NCI-H1417 treated with DMSO at 0.1 percent for 48 hours (cell line): ENCODE data around the gene TMEM184B.
"Not testable (repeated sequence)": the region's sequence is repeated elsewhere in the genome, so short reads cannot be mapped to it uniquely, and the experiment has no call there.

ENCODE experiments used
- DNase-seq: peaks from one replicate; lab custom pipeline; 2025; lab: John Stamatoyannopoulos, UW

Gene TMEM184B

GRCh38 chr22:38181453-38182200 is 91.2 kb downstream of the TMEM184B start, which contains the start of gene PLA2G6:
PLA2G6 (minus strand) TSS chr22:38181830; CDS start chr22:38169426, 12,404 bp downstream.
- peak; percentile 84 for DNase-seq

GRCh38 chr22:38180841-38181452 is 91.9 kb downstream of the TMEM184B start:
- DNase-seq = no peak

GRCh38 chr22:38178605-38178937 is 94.2 kb downstream of the TMEM184B start:
- not testable (repeated sequence) for DNase-seq

GRCh38 chr22:38177926-38178604 is 94.7 kb downstream of the TMEM184B start:
- DNase-seq = no peak

DNA sequence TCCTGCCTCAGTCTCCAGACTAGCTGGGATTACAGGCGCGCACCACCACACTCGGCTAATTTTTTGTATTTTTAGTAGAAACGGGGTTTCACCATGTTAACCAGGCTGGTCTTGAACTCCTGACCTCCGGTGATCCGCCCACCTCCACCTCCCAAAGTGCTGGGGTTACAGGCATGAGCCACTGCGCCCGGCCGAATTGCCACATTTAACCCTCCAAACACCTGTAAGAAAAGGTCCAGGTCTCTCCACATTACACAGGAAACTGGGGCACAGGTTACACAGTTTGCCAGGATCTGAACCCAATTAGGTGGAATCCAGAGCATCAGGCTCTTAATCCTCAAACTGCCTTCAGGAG is 95.3 kb downstream of the TMEM184B start:
- DNase-seq = not testable (repeated sequence)

GRCh38 chr22:38177044-38177443 is 95.8 kb downstream of the TMEM184B start:
- no peak for DNase-seq

DNA sequence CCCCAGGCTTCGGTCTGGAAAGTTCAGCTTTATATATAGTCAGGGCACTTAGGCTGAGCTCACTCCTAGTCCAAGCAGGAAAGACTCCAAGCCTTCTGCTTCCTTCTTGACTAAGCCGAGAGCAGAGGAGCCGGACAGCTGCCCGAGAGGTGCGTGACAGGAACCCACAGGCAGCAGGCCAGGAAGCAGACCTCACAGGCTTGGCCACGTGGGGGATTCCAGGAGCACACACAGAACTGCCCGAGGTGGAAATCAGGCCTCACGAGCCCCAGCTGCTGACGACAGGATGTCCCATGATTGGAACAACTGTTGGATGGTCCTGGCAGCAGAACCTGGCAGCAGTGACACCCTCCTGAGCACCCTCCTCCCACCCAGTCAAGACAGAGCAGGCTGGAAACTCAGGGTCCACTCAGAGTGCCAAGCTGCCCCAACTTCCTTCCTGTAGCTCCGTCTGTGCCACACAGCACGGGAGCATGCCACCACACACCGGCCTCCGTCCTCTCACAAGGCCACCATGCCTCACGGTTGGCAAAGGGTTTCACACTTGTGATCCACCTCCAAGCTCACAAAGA is 96.6 kb downstream of the TMEM184B start:
- no peak for DNase-seq

- DNase-seq = no peak
Observed at GRCh38 chr22:38175206-38176118, 97.3 kb downstream of the TMEM184B start.

DNA sequence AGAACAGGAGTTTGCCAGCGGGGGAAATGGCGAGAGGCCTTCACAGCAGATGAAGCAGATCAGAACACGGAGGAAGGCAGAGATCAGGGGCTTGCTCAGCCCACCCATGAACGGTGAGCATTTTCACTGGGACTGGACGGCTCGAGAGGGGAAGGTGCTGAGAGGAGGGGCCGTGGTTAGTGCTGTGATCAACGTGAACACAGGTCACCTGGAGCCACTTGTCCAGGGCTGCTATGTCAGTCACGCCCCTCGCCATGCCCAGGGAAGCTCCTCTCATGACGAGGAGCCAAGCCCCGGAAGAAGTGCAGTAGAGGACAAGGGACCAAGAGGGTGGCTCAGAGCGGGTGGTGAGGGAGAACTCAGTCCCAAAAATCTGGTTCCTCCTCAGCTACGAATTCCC is 98.2 kb downstream of the TMEM184B start:
- no peak for DNase-seq

DNA sequence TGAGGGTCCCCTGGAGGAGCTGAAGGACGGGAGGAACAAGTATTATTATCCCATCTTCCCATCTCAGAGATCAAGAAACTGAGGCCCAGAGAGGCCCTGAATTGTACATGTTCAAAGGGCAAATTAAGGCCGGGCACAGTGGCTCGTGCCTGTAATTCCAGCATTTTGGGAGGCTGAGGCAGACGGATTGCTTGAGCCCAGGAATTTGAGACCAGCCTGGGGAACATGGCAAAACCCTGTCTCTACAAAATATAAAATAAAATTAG is 99.2 kb downstream of the TMEM184B start:
- no peak for DNase-seq

DNA sequence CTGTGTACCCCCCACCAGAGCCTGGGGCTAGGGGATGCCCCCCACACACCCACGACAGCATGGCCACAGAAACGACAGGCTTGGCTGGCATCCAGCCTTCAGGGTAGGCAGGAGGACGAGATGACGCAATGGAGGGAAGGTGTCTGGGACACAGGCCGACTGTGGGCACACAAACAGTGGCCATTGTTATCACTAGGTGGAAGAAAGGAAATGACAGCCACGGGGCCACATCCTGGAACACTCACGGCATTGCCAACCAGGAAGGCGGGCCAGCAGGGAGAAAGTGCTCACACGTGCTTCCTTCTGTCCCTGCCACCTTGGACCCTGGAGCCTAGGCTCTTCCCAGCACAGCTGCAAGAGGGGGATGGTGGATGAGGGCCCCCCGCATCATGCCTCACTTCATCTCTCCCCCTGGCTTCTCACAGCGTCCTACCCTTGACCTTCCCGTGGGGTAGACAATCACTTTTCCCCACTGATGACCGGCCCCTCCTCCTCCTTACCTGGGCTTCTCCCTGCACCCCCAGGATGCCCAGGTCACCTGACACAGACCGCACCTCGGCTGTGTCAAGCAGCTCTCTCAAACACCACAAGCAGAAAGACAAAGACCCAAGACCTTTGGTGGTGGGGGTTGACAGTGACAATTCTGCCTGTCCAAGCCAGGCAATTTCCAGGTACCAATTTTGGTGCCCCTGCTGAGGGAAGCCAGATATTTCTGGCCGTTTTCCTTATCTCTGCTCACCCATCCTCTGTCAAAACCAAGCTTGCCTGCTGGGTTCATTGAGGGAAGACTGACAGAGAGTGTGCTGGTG is 99.8 kb downstream of the TMEM184B start:
- no peak for DNase-seq

DNA sequence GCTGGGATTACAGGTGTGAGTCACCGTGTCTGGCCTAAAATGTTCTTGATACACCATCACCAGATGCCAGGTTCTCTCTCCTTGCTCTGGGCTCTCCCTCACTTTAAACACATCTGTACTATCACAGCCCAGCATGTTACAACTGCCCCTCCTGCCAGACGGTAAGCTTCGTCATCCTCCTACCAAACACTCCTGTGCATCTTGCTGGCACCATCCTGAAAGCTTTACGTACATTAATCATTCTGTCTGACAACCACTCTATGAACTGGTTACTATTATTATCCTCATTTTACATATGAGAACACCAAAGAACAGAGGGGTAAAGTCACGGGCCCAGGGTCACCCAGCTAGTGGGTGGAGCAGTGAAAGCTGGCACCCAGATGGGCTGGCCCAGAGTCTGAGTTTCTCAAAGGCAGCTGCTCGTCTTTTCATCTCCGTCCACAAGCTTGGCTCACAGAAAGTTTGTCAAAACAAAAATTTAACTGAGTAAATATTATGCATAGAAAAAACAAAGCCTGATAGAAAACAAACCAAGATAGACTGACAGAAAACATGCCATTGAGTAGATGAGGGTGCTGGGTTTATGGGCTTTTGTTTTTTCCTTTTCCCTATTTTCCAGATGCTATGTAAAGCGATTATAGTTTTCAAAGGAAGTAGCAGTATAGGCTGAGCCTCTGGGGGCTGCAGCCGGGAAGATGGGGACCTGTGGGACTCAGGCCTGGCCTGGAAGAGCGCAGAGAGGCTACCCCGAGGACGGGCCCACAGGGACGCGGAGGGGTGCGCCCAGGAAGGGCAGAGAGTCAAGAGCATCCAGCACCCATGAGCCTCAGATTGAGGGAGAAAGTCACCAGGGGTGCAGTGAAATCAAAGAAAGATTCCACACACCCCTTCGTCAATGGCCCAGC is 100.6 kb downstream of the TMEM184B start:
- DNase-seq = no peak

DNA sequence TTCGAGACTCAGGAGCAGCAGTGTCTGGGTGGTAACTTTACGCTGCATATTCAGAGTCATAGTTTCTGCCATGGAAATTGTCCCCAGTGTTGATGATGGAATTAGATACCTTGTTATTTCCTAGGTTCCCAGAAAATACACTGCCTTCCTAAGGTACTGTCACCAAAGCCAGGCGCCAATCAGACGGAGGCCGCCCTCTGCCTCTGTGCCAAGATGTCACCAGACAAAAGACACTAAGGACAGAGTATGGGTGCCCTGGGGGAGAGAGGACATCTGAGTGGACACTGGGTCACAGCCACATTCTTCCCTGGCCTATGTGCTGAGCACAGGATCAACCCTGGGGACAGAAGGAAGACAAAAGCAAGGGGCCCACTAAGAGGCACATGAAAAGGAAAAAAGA is 102.3 kb downstream of the TMEM184B start:
- no peak for DNase-seq
